ENCODE results near the gene GDNF.

The GDNF gene

DNA sequence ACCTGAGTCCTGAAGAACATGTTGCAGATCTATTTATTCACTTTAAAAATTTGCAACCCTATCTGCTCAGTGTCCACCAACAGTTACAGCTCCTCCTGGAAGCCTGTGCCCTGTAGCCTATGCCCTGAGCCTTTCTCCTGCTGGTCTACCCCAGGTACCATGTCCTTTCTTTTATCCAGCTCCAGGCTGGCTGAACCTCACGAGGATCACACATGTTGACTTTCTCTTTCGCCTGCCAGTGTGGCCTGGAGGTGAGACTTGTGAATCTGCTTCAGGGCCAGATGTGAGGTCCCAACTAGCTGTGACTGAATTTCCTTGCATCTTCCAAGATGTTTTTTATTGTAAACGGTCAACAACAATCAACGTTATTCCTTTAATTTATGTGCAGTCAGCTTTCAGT is 70.7 kb downstream of the GDNF start:
- TF ChIP-seq, protein P1, sequence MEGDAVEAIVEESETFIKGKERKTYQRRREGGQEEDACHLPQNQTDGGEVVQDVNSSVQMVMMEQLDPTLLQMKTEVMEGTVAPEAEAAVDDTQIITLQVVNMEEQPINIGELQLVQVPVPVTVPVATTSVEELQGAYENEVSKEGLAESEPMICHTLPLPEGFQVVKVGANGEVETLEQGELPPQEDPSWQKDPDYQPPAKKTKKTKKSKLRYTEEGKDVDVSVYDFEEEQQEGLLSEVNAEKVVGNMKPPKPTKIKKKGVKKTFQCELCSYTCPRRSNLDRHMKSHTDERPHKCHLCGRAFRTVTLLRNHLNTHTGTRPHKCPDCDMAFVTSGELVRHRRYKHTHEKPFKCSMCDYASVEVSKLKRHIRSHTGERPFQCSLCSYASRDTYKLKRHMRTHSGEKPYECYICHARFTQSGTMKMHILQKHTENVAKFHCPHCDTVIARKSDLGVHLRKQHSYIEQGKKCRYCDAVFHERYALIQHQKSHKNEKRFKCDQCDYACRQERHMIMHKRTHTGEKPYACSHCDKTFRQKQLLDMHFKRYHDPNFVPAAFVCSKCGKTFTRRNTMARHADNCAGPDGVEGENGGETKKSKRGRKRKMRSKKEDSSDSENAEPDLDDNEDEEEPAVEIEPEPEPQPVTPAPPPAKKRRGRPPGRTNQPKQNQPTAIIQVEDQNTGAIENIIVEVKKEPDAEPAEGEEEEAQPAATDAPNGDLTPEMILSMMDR (conservative IDR thresholded peaks at IDR 0.05; ENCODE audit: control insufficient read depth, insufficient read depth, low read depth, low read length), result no peak
- DNase-seq (ENCODE audit: low read depth), result no peak
- no peak overlapping the region for H3K4me3 ChIP-seq (ENCODE audit: control insufficient read depth, low read depth, low read length)

DNA sequence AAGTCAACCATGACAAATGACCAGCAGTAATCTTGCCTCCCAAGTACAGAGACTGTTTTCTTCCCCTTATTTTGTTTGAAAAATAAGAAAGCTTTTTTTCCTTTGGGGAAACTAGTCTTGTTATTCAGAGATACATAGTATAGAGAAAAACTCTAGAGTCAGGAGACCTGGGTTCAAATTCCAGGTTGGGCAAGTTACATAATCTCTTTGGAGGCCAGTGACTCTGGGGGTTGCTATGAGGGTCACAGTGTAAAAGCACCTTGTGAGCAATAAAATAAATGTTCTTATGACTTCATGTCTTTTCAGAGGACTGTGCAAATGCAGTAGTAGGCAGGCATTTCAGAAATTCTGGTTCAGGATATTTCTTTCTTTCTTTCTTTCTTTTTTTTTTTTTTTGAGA is 71.5 kb downstream of the GDNF start:
- H3K4me3 ChIP-seq (ENCODE audit: control insufficient read depth, low read depth, low read length), result no peak overlapping the region
- TF ChIP-seq, protein P1 (conservative IDR thresholded peaks at IDR 0.05; ENCODE audit: control insufficient read depth, insufficient read depth, low read depth, low read length), result no peak
- no peak for DNase-seq (ENCODE audit: low read depth)

DNA sequence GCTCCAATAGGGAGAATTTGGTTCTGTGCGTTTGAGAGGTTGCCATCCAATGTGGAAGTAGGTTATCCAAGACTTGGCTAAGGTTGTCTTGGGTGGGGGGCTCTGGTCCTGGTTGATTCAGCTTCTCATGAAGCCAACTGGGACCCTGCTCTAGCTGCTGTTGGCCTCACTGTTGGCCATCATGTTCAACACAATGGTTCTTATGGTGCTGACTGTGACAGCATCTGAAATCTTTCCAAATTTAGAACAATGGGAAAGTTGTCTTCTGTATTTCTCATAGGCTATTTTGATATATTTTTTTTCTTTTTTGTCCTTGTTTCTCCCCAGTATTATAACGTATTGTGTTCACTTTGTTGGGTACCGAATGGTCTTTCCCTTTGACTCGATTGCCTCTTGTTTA is 71.9 kb downstream of the GDNF start:
- TF ChIP-seq, protein P1 (conservative IDR thresholded peaks at IDR 0.05; ENCODE audit: control insufficient read depth, insufficient read depth, low read depth, low read length), result no peak
- no peak overlapping the region for H3K4me3 ChIP-seq (ENCODE audit: control insufficient read depth, low read depth, low read length)
- DNase-seq (ENCODE audit: low read depth), result no peak

DNA sequence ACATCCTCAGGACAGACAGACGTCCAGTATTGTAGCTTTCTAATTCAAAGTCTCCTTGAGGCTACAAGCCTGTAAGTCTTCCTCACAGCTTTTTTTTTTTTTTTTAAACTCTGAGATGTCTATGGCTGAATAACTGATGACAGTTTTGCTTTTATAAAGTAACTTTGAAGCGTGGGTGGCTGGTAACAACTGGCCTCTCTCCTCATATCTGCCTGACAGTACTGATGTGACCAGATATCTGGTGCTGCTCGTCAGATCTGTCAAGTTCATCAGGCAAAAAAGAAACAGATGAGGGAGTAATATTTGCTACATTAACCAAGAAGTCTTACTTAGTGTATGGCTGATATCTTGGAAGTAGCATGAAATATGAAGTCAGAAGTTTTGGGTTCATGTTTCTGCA is 72.6 kb downstream of the GDNF start:
- DNase-seq (ENCODE audit: low read depth), result no peak
- no peak overlapping the region for H3K4me3 ChIP-seq (ENCODE audit: control insufficient read depth, low read depth, low read length)
- TF ChIP-seq, protein P1 (conservative IDR thresholded peaks at IDR 0.05; ENCODE audit: control insufficient read depth, insufficient read depth, low read depth, low read length), result no peak

All from fibroblast of mammary gland (primary cell).